Subcutaneous adipose tissue (tissue), 4 donors: ENCODE measurements around the gene SLC16A12. TPM values are rescaled to one million over a fixed set of nuclear protein-coding genes. Genes with fewer than 3 reads are reported as not detected.

ENCODE experiments used
- CTCF ChIP-seq: fragments of 450-650 bp; IDR thresholded peaks from one replicate; pipeline ENCODE4 v1.5.1; 2016; ENCODE audit warnings: low read depth, mild to moderate bottlenecking, control low read depth, antibody characterized with exemption, moderate library complexity
- total RNA-seq, 4 donors: library from RNA; depleted of rRNA; stranded (reverse); fragments of >200 nt; gene quantifications; one replicate each; pipeline ENCODE4 v1.1.0, GENCODE V29; 2016

SLC16A12 gene
- total RNA-seq, 4 donors from 2014 or later = 1.0 to 8.9 (median 4.2) TPM

DNA sequence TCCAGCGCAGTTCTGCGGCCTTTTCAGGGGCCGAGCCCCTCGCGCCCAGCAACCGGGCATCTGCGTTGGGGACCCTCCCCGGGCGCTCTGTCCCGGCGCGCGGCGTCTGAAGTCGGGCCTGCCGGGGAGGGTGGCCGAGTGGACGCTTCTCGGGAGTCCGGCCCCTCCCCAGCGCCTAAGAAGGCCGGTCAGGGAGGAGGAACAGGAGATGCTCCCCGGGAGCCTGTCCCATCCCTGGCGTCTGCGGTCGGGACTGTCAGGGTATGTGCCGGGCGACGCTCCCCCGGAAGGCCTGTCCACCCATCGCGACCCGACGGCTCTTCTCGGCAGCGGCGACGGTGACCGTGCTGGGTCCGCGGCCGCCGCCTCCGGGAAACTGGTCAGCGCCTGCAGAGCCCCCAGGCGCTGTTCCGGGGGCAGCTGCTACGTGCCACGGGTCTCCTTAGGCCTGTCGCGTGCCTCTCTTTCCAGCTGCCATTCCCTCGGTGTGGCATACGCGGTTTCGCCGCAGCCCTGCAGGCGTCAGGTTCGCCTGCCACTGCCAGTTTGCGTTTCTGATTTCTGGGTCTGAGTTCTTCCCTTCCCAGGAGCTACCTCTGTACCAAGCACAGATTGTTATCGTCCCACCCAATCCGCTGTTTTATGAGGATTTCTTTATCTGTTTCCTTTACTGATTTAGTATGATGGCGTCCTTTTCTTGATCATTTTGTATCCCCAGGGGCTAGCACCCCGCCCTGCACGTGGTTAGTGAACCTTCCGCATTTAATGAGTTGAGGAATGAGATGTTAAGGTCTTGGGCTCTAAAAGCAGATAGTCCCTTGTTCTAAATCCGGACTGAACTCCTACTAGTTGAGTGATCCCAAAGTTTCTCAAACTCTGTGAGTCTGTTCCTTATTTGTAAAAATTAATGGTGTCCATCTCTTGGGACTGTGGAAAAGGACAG is 120.2 kb downstream of the SLC16A12 start:
- no peak for TF ChIP-seq CTCF

GRCh38 chr10:89414146-89414878 is 121.1 kb downstream of the SLC16A12 start, which contains the start of gene IFIT5:
IFIT5 (plus strand) TSS chr10:89414568; CDS start chr10:89414799, 231 bp downstream.
- no peak for TF ChIP-seq CTCF

GRCh38 chr10:89413398-89413912 is 121.9 kb downstream of the SLC16A12 start:
- TF ChIP-seq CTCF = no peak

GRCh38 chr10:89404104-89405047 is 131.0 kb downstream of the SLC16A12 start:
- no peak for TF ChIP-seq CTCF

- no peak for TF ChIP-seq CTCF
Measured at GRCh38 chr10:89403043-89403442, 132.4 kb downstream of the SLC16A12 start.

DNA sequence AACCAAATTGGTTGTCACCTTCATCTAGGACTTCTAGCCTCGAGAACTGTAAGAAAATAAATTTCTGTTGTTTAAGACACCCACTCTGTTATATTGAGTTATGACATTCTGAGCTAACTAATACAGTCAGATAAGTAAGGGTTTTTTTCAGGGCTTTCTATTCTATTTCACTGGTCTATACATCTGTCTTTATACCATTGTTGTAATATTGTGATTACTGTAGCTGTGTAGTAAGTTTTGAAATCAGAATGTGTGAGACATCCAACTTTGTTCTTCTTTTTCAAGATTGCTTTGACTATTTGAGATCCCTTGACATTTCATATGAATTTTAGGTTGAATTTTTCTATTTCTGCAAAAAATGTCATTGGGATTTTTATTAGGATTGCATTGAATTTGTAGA is 135.4 kb downstream of the SLC16A12 start:
- TF ChIP-seq CTCF = no peak
